HG02588 (cell line): Measurements from ENCODE around the gene MDN1.
A peak's percentile ranks its signal among the peaks of the same experiment; 100 is the strongest.
"Not testable (repeated sequence)": the region's sequence is repeated elsewhere in the genome, so short reads cannot be mapped to it uniquely, and the experiment has no call there.

Source experiments
- ATAC-seq: cut with Tn5 transposase; IDR thresholded peaks from one replicate; pipeline ENCODE4 v1.9.1; 2021; ENCODE audit warnings: mild to moderate bottlenecking, moderate library complexity; ENCODE audit not compliant: unreplicated experiment

The MDN1 gene

GRCh38 chr6:89819336-89820130 is at the start of gene MDN1:
TSS of gene MDN1 (minus strand) at chr6:89819794. CDS start at chr6:89819607, 187 bp downstream.
- ATAC-seq: peak; percentile 96

- ATAC-seq: no peak
Observed at GRCh38 chr6:89866024-89866678, 46.6 kb upstream of the MDN1 start.

- no peak for ATAC-seq
Observed at GRCh38 chr6:89862698-89863097, 43.1 kb upstream of the MDN1 start.

GRCh38 chr6:89862273-89862672 is 42.7 kb upstream of the MDN1 start:
- ATAC-seq: peak; percentile 68

- peak; percentile 45 for ATAC-seq
Observed at GRCh38 chr6:89859744-89860143, 40.1 kb upstream of the MDN1 start.

GRCh38 chr6:89858041-89858440 is 38.4 kb upstream of the MDN1 start:
- no peak for ATAC-seq

GRCh38 chr6:89853068-89853467 is 33.5 kb upstream of the MDN1 start:
- ATAC-seq: no peak

GRCh38 chr6:89847513-89847912 is 27.9 kb upstream of the MDN1 start:
- ATAC-seq: not testable (repeated sequence)

- ATAC-seq: no peak
Observed at GRCh38 chr6:89843070-89843469, 23.5 kb upstream of the MDN1 start.

GRCh38 chr6:89842228-89842627 is 22.6 kb upstream of the MDN1 start:
- no peak for ATAC-seq

- no peak for ATAC-seq
Observed at GRCh38 chr6:89840538-89840937, 20.9 kb upstream of the MDN1 start.

GRCh38 chr6:89836639-89837222 is 17.1 kb upstream of the MDN1 start:
- ATAC-seq: no peak

GRCh38 chr6:89834884-89835792 is 15.5 kb upstream of the MDN1 start:
- peak; percentile 97 for ATAC-seq

- no peak for ATAC-seq
Observed at GRCh38 chr6:89830170-89830809, 10.7 kb upstream of the MDN1 start.

- ATAC-seq: peak; percentile 98
Observed at GRCh38 chr6:89829472-89830169, 10.0 kb upstream of the MDN1 start, which contains the start of gene CASP8AP2. TSS of gene CASP8AP2 (plus strand) at chr6:89829880.

GRCh38 chr6:89828988-89829471 is 9.4 kb upstream of the MDN1 start:
- peak; percentile 32 for ATAC-seq

GRCh38 chr6:89828475-89828987 is 8.9 kb upstream of the MDN1 start:
- ATAC-seq: not testable (repeated sequence)

- ATAC-seq: no peak
Observed at GRCh38 chr6:89826029-89826528, 6.5 kb upstream of the MDN1 start.

- peak; percentile 21 for ATAC-seq
Observed at GRCh38 chr6:89818977-89819335, 638 bp downstream of the MDN1 start.
